Activated naive CD4-positive, alpha-beta T cell treated with anti-CD3 and anti-CD28 coated beads, Interleukin-2, amount 50 U/mL, for 24 hours (primary cell): ENCODE results near the gene SLC49A3.
"Not testable (repeated sequence)": the region's sequence is repeated elsewhere in the genome, so short reads cannot be mapped to it uniquely, and the experiment has no call there.

Experiments
- H3K27ac Mint-ChIP-seq: one replicate; pipeline ENCODE4 v1.8.0; 2021; ENCODE audit warnings: mild to moderate bottlenecking, mixed read lengths
- H3K27me3 Mint-ChIP-seq: one replicate; pipeline ENCODE4 v1.8.0; 2021; ENCODE audit warnings: mixed read lengths
- H3K36me3 Mint-ChIP-seq: one replicate; pipeline ENCODE4 v1.8.0; 2021; ENCODE audit warnings: mixed read lengths
- H3K4me1 Mint-ChIP-seq: one replicate; pipeline ENCODE4 v1.8.0; 2021; ENCODE audit warnings: mixed read lengths
- H3K4me3 Mint-ChIP-seq: one replicate; pipeline ENCODE4 v1.8.0; 2021; ENCODE audit warnings: mild to moderate bottlenecking, mixed read lengths
- H3K9me3 Mint-ChIP-seq: one replicate; pipeline ENCODE4 v1.8.0; 2021; ENCODE audit warnings: mixed read lengths

The SLC49A3 gene

DNA sequence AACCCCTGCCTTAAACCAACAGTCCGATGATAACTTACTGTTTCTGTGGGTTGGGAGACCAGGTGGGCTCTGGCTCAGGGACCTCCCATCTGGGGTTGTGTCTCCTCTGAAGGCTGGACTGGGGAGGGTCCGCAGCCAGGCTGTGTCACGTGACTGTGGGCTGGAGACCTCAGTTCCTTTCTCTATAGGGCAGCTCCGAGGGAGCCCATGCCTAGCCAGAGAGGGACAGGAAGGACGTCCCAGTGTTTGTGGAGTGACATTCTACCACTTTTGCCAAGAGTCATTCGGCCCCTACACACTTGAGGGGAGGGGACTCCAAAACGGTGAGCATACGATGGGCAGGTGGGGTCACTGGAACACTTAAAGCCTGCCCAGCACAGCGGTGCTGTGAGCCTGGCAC lies 21.2 kb upstream of the SLC49A3 start:
- Mint-ChIP-seq H3K36me3 (no peaks in the 10 kb centered on the region), H3K27ac (peak overlapping the region; percentile 77), H3K4me1 (peaks cover 35% of the 10 kb centered on the region), H3K9me3 (no peaks in the 10 kb centered on the region), H3K27me3 (no peaks in the 10 kb centered on the region), H3K4me3 (no peak overlapping the region)

DNA sequence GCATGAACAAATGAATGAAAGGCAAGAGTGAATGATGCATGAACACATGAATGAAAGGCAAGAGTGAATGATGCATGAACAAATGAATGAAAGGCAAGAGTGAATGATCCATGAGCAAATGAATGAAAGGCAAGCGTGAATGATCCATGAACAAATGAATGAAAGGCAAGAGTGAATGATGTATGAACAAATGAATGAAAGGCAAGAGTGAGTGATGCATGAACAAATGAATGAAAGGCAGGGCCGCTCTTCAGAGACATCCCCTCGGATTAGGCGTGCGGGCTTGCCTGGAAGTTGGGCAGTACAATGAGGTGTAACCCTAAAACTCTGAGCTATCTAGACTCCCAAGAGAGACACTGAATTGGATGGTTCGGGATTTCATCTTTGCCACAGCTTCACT lies 20.4 kb upstream of the SLC49A3 start:
- Mint-ChIP-seq H3K27me3 (no peaks in the 10 kb centered on the region), H3K4me1 (peaks cover 30% of the 10 kb centered on the region), H3K36me3 (no peaks in the 10 kb centered on the region), H3K9me3 (no peaks in the 10 kb centered on the region), H3K27ac (no peak overlapping the region), H3K4me3 (no peak overlapping the region)

DNA sequence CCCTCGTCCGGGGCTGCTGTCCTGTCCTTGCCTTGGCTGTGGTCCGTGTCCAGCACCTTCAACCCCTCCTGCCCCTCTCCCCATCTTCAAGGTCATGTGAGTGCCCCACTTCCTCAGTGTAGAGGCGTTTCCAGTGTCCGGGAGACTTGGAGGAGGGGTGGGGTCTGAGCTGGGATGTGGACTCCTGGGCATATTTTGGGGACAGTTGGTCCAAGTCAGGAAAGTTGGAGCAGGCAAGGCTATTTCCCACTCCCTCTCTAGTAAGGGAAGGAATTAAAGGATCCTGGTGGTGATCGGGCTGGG lies 19.6 kb upstream of the SLC49A3 start:
- Mint-ChIP-seq H3K36me3 (no peaks in the 10 kb centered on the region), H3K4me1 (peaks cover 29% of the 10 kb centered on the region), H3K4me3 (peak overlapping the region; percentile 3), H3K27ac (no peak overlapping the region), H3K9me3 (no peaks in the 10 kb centered on the region), H3K27me3 (no peaks in the 10 kb centered on the region)

DNA sequence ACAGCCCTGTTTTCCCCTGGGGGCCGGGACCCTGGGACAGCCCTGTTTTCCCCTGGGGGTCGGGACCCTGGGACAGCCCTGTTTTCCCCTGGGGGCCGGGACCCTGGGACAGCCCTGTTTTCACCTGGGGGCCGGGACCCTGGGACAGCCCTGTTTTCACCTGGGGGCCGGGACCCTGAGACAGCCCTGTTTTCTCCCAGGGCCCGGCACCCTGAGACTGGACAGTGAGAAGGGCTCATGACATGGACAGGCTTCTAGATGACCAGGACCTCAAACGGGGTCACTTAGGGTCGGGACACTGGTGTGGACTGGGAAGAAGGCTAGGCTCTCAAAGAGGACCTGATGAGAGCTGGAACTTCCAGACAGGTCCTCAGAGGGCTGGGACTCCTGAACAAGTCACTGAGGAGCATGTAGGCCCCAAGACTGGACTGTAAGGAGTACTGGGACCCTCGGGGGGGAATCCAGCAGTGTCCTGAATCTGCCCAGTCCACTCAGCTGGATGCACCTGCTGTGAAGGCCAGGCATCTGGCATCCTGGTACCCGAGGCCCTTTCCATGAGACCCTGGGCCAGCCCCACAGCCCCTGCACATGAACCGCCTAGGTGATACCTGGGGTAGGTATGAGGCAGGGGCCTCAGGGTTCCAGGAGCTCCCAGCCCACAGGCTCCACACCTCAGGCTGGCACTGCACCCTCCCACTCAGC lies 19.1 kb upstream of the SLC49A3 start:
- Mint-ChIP-seq H3K27me3 (no peaks in the 10 kb centered on the region), H3K9me3 (no peaks in the 10 kb centered on the region), H3K36me3 (no peaks in the 10 kb centered on the region), H3K4me1 (peaks cover 29% of the 10 kb centered on the region), H3K27ac (peak overlapping the region; percentile 41), H3K4me3 (peak overlapping the region; percentile 3)

DNA sequence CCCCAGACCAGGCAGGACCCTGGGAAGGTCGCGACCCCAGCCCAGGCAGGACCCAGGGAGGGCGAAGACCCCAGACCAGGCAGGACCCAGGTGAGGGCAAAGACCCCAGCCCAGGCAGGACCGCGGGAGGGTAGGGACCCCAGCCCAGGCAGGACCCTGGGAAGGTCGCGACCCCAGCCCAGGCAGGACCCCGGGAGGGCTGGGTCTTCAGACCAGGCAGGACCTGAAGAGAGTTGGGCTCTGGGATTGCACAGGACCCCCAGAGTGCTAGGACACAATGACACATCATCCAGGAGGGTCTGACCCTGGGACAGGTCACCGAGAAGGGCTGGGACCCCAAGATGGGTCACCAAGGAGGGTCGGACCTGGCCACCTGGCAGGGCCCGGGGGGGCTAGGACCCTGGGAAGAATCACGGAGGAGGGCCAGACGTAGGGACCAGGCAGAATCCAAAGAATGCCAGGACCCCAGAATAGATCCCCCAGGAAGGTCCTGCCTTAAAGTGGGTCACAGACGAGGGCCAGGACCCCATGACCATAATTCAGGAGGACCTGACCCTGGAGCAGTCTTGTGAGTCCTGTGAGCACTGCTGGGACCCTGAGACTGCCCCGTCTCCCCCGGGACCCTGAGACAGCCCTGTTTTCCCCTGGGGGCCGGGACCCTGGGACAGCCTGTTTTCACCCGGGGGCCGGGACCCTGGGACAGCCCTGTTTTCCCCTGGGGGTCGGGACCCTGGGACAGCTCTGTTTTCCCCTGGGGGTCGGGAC lies 18.1 kb upstream of the SLC49A3 start:
- Mint-ChIP-seq H3K4me1 (peaks cover 29% of the 10 kb centered on the region), H3K4me3 (no peak overlapping the region), H3K27ac (no peak overlapping the region), H3K36me3 (no peaks in the 10 kb centered on the region), H3K27me3 (no peaks in the 10 kb centered on the region), H3K9me3 (no peaks in the 10 kb centered on the region)

DNA sequence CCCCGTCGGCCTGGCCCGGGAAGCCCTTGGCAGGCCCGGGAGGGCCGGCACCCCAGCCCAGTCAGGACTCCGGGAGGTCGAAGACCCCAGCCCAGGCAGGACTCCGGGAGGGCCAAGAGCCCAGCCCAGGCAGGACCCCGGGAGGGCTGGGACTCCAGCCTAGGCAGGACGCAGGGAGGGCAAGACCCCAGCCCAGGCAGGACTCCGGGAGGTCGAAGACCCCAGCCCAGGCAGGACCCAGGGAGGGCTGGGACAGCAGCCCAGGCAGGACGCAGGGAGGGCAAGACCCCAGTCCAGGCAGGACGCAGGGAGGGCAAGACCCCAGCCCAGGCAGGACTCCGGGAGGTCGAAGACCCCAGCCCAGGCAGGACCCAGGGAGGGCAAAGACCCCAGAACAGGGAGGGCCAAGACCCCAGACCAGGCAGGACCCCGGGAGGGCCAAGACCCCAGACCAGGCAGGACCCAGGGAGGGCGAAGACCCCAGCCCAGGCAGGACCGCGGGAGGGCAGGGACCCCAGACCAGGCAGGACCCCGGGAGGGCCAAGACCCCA lies 17.2 kb upstream of the SLC49A3 start:
- not testable (repeated sequence) for H3K27ac Mint-ChIP-seq, H3K9me3 Mint-ChIP-seq, H3K27me3 Mint-ChIP-seq, H3K36me3 Mint-ChIP-seq, H3K4me3 Mint-ChIP-seq
- H3K4me1 Mint-ChIP-seq = peaks cover 28% of the 10 kb centered on the region

DNA sequence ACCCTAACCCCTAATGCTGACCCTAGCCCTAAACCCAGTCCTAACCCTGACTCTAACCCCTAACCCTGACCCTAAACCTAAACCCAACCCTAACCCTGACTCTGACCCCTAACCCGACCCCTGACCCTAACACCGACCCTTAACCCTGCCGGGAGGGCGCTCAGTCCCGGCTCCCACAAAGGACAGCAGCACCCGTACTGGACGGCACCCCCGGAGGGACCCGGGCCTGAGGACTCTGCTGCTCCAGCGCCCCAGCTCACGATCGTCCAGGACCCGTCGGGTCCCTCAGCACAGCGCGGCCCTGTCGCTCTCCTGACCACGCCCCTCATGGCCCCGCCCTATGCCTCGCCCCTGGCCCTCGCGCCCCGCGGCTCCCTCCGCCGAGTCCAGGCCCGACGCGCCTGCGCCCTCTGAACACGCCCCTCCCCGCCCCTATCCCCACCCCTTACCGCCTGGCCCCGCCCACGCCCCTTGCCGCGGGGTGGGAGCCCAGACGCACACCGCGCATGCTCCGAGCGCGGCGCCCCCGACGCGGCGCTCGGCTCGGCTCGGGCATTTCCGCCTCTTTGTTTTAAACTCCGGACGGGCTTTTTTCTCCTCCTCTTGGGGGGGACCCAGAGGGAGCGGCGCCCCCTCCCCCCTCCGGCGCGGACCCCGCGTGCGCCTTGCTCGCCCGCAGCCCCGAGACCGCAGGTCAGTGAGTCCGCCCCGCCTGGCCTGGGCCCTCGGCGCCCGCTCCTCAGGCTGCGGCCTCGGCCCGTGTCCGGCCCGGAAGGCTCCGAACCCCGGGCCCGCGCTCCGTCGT lies 16.5 kb upstream of the SLC49A3 start, which contains the start of gene PCGF3:
Gene PCGF3, plus strand, starts transcription at position 555 of the 805 bp plus-strand sequence. CDS start 27,849 bp downstream, outside the sequence.
- peak within 1 kb of the TSS; percentile 69 for H3K4me3 Mint-ChIP-seq
- H3K27ac Mint-ChIP-seq = peak within 1 kb of the TSS; percentile 7
- H3K36me3 Mint-ChIP-seq = no peaks in the 10 kb centered on the region
- H3K27me3 Mint-ChIP-seq = no peaks in the 10 kb centered on the region
- H3K4me1 Mint-ChIP-seq = peaks cover 22% of the 10 kb centered on the region
- H3K9me3 Mint-ChIP-seq = no peaks in the 10 kb centered on the region

DNA sequence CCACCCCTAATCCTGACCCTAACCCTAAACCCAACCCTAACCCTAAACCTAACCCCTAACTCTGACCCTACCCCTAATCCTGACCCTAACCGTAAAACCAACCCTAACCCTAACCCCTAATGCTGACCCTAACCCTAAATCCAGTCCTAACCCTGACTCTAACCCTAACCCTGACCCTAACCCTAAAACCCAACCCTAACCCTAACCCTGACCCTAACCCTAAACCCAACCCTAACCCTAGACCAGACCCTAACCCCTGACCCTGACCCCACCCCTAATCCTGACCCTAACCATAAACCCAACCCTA lies 16.0 kb upstream of the SLC49A3 start:
- peak overlapping the region; percentile 69 for H3K4me3 Mint-ChIP-seq
- no peaks in the 10 kb centered on the region for H3K9me3 Mint-ChIP-seq
- no peaks in the 10 kb centered on the region for H3K36me3 Mint-ChIP-seq
- no peaks in the 10 kb centered on the region for H3K27me3 Mint-ChIP-seq
- peaks cover 16% of the 10 kb centered on the region for H3K4me1 Mint-ChIP-seq
- H3K27ac Mint-ChIP-seq = no peak overlapping the region

DNA sequence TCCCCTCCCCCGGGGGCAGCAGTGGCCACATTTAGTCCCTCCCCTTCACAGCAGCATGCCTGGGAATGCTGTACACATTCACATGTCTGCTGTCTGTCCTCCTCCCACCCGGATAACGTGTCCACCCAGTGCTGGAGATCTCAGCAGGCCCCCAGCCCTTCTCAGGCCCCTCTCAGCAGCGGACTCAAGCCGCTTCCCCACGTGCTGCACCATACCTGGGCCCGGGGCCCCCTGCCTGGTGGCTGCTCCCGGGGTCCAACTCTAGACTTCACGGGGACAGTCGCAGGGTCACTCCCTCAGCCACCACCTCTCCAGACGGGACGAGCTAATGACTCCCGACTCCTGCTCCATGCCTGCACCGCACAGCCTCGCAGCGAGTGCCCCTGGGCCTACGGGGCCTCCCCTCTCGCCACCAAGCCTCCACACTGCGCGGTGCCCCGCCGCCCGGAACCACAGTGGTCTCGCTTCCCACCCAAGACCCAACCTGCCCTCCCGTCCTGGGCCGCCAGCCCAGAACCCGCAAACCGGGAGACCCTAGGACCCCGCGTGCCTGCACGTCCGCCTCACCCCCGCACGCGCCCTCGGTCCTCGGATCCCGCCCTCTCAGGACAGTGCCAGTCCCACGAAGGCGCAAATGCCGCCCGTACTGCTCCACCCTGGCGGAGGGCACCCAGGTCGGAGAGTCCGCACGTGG lies 15.4 kb upstream of the SLC49A3 start:
- Mint-ChIP-seq H3K4me1 (peaks cover 14% of the 10 kb centered on the region), H3K36me3 (no peaks in the 10 kb centered on the region), H3K9me3 (no peaks in the 10 kb centered on the region), H3K27me3 (no peaks in the 10 kb centered on the region), H3K4me3 (peak overlapping the region; percentile 15), H3K27ac (no peak overlapping the region)

DNA sequence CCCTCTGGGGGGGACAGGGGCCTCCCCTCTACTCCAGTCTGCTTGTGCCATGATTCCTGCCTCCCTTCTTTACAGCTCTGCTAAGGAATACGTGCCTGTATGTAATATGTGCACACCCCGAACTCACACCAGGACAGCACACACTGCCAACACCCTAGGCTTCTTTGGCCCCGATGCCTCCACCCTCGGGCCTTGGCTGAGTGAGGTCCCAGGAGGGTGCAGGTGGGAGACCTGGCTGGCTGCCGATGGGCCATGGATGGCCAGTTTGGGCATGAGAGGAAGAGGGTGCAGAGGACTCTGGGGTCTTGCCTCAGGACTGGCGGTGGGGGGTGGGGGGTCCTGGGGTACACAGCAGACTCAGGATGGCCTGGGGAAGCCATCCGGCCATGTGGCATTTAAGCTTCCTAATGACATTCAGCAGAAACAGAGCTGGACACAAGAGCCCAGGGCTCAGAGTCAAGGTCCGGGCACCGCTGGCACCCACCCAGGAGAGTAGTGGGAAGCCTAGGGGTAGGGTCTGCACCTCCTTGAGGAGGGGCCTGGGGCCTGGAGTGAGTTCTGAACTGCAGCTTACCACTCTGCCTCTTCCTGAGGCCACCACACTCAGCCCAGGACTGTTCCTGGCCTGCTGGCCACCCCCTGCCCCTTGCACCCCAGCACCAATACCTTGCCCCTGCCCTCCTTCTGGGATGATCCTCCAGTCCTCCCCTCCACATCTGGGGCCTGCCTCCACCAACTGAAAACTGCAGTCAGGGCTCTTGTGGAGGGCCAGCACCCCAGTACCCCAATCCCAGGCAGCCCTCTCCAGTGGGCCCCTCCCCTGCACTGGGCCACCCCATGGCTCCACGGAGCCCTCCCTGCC lies 14.6 kb upstream of the SLC49A3 start:
- Mint-ChIP-seq H3K36me3 (no peaks in the 10 kb centered on the region), H3K4me1 (peaks cover 7% of the 10 kb centered on the region), H3K4me3 (no peak overlapping the region), H3K27me3 (no peaks in the 10 kb centered on the region), H3K9me3 (no peaks in the 10 kb centered on the region), H3K27ac (no peak overlapping the region)

DNA sequence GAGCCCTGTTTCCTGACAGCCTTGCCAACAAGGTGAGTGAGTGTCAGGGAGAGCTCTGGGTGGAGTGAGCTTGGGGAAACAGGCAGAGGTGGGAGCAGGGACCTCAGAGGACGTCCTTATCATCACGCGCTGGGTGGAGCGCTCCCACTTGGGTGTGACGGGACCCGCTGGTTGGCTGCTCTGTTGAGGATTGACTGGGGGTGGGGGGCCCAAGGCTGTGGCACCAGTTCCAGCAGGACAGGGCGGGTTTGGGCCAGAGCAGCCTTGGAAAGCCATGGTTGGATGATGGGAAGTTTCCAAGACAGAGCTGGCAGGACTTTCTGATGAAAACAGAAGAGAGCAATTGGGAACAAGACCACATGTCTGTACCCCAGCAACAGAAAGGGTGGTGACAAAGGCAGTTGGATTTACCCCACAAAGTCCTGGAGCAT lies 13.7 kb upstream of the SLC49A3 start:
- Mint-ChIP-seq H3K36me3 (no peaks in the 10 kb centered on the region), H3K27me3 (no peaks in the 10 kb centered on the region), H3K4me1 (peaks cover 4% of the 10 kb centered on the region), H3K27ac (no peak overlapping the region), H3K4me3 (peak overlapping the region; percentile 36), H3K9me3 (no peaks in the 10 kb centered on the region)

DNA sequence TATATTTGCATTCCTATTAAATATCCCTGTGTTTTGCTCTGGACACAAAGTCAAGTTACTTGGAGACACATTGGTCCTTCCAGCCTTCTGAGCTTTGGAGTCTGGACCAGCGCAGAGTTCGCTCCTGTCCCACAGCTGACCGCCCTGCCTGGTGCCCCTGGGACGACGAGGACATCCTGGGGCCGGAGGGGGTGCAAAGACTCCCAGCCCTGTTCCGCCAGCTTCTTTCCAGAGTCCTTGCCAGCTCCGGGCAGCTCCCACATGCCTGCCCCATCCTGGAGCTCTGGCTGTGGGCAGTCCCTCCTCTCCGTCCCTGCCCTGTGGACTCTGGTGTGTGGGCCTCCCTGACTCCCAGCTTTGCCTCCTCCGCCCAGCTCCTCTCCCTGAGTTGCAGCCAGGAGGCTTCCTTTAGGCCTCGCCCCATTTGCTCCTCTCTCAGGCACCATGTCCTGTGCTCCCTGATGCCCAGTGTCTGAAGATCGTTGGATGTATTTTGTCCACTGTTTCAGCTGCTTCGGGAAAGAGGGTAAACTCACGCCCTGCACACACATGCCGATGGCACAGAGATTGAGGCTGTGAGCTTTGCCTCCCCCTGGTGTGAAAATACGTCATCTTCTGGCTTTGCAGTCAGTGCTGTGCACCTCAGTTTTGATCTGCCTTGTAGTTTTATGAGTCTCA lies 11.8 kb upstream of the SLC49A3 start:
- H3K27me3 Mint-ChIP-seq = no peaks in the 10 kb centered on the region
- H3K4me3 Mint-ChIP-seq = no peak overlapping the region
- H3K27ac Mint-ChIP-seq = no peak overlapping the region
- H3K4me1 Mint-ChIP-seq = peaks cover 4% of the 10 kb centered on the region
- H3K36me3 Mint-ChIP-seq = no peaks in the 10 kb centered on the region
- no peaks in the 10 kb centered on the region for H3K9me3 Mint-ChIP-seq

DNA sequence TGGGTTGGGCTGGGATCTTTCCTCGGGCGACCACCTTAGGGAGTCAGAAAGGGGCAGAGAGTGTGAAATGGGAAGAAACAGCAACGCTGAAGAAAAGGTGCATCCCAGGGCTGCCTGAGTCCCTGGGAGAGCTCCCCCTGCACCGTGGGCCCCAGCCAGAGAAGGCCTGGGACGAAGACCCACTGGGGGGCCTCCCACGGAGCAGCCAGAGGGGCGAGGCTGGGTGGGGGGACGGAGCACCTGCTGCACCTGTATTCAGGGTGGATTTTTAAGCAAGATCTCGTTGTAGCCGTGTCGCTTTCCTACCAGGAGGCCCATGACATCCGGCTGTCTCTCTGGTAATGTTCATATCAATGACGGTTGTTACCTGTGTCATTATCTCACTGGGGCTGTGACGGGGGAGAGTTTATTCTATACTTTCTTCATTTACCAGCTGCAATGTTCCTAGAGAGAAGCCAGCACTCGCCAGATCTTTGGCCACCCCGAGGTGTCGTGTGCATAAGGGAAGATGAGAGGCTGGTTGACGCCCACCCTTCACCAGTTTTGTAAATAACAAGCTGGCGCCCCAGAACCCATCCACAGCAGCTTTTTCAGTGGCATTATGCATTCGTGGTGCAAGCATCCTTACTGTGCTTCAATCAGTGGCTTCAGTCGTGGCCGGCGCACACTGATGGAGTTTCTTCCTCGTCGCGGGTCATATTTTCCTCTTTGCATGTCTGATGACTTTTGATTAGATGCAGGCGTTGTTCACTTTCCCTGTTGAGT lies 11.0 kb upstream of the SLC49A3 start:
- peaks cover 4% of the 10 kb centered on the region for H3K4me1 Mint-ChIP-seq
- no peak overlapping the region for H3K27ac Mint-ChIP-seq
- no peaks in the 10 kb centered on the region for H3K9me3 Mint-ChIP-seq
- no peak overlapping the region for H3K4me3 Mint-ChIP-seq
- H3K27me3 Mint-ChIP-seq = no peaks in the 10 kb centered on the region
- no peaks in the 10 kb centered on the region for H3K36me3 Mint-ChIP-seq
